ENCODE data around the gene HMGCLL1.

Gene HMGCLL1

GRCh38 chr6:55518529-55519060 lies 60.4 kb downstream of the HMGCLL1 start:
- TF ChIP-seq BHLHE40 (IDR thresholded peaks at IDR 0.05; ENCODE audit: borderline replicate concordance) (no peak), L3MBTL2 (conservative IDR thresholded peaks at IDR 0.05) (no peak), FOXK2 (IDR thresholded peaks at IDR 0.05) (no peak), NFRKB (IDR thresholded peaks at IDR 0.05) (no peak), SP1 (IDR thresholded peaks at IDR 0.05) (no peak), LEF1 (IDR thresholded peaks at IDR 0.05; ENCODE audit: borderline replicate concordance) (no peak), HDGF (IDR thresholded peaks at IDR 0.05; ENCODE audit: borderline replicate concordance) (no peak), ARNT (IDR thresholded peaks at IDR 0.05) (no peak), FOXM1 (IDR thresholded peaks at IDR 0.05; ENCODE audit: borderline replicate concordance) (no peak)
- CTCF ChIA-PET = no interaction called here
- no peak for DNase-seq (ENCODE audit: extremely low spot score)
- POLR2A ChIA-PET = no interaction called here

- POLR2A ChIA-PET = no interaction called here
- CTCF ChIA-PET = no interaction called here
- TF ChIP-seq HDGF (IDR thresholded peaks at IDR 0.05; ENCODE audit: borderline replicate concordance) (no peak), NFRKB (IDR thresholded peaks at IDR 0.05) (no peak), SP1 (IDR thresholded peaks at IDR 0.05) (no peak), FOXK2 (IDR thresholded peaks at IDR 0.05) (no peak), FOXM1 (IDR thresholded peaks at IDR 0.05; ENCODE audit: borderline replicate concordance) (no peak), L3MBTL2 (conservative IDR thresholded peaks at IDR 0.05) (no peak), CTBP1 (IDR thresholded peaks at IDR 0.05; ENCODE audit: borderline replicate concordance) (no peak), LEF1 (IDR thresholded peaks at IDR 0.05; ENCODE audit: borderline replicate concordance) (no peak), ZNF384 (IDR thresholded peaks at IDR 0.05) (no peak), ARNT (IDR thresholded peaks at IDR 0.05) (no peak), PKNOX1 (IDR thresholded peaks at IDR 0.05) (no peak), FOXA1 (IDR thresholded peaks at IDR 0.05) (no peak), ELF4 (IDR thresholded peaks at IDR 0.05) (no peak), TARDBP (IDR thresholded peaks at IDR 0.05) (no peak)
- no peak for DNase-seq (ENCODE audit: extremely low spot score)
Measured at GRCh38 chr6:55516736-55517135, 62.3 kb downstream of the HMGCLL1 start.

GRCh38 chr6:55512904-55513303 lies 66.1 kb downstream of the HMGCLL1 start:
- POLR2A ChIA-PET = no interaction called here
- no peak for DNase-seq (ENCODE audit: extremely low spot score)
- CTCF ChIA-PET = interaction anchor here (0.6 kb wide), 1 partner anchor 16 kb away, joined by 3 read pairs; no protein-coding TSS in a partner anchor
- TF ChIP-seq FOXM1 (IDR thresholded peaks at IDR 0.05; ENCODE audit: borderline replicate concordance) (no peak), SUZ12 (IDR thresholded peaks at IDR 0.05) (no peak), PKNOX1 (IDR thresholded peaks at IDR 0.05) (no peak), ZNF384 (IDR thresholded peaks at IDR 0.05) (no peak), BHLHE40 (IDR thresholded peaks at IDR 0.05; ENCODE audit: borderline replicate concordance) (no peak), ELF4 (IDR thresholded peaks at IDR 0.05) (no peak)

- no peak for TF ChIP-seq FOXK2 (IDR thresholded peaks at IDR 0.05)
- no peak for TF ChIP-seq FOXA1 (IDR thresholded peaks at IDR 0.05)
- TF ChIP-seq BHLHE40 (IDR thresholded peaks at IDR 0.05; ENCODE audit: borderline replicate concordance) = no peak
- no peak for TF ChIP-seq FOXM1 (IDR thresholded peaks at IDR 0.05; ENCODE audit: borderline replicate concordance)
- no peak for TF ChIP-seq SP1 (IDR thresholded peaks at IDR 0.05)
- TF ChIP-seq PKNOX1 (IDR thresholded peaks at IDR 0.05) = no peak
- no peak for TF ChIP-seq NFRKB (IDR thresholded peaks at IDR 0.05)
- TF ChIP-seq TARDBP (IDR thresholded peaks at IDR 0.05) = no peak
- TF ChIP-seq L3MBTL2 (conservative IDR thresholded peaks at IDR 0.05) = no peak
- no peak for TF ChIP-seq LEF1 (IDR thresholded peaks at IDR 0.05; ENCODE audit: borderline replicate concordance)
- TF ChIP-seq SUZ12 (IDR thresholded peaks at IDR 0.05) = no peak
- TF ChIP-seq HDGF (IDR thresholded peaks at IDR 0.05; ENCODE audit: borderline replicate concordance) = no peak
- TF ChIP-seq ARNT (IDR thresholded peaks at IDR 0.05) = no peak
- TF ChIP-seq ELF4 (IDR thresholded peaks at IDR 0.05) = no peak
- TF ChIP-seq CTBP1 (IDR thresholded peaks at IDR 0.05; ENCODE audit: borderline replicate concordance) = no peak
- no peak for TF ChIP-seq ZNF384 (IDR thresholded peaks at IDR 0.05)
- CTCF ChIA-PET = no interaction called here
- POLR2A ChIA-PET = no interaction called here
- DNase-seq (ENCODE audit: extremely low spot score) = no peak
Measured at GRCh38 chr6:55511122-55511800, 67.7 kb downstream of the HMGCLL1 start.

GRCh38 chr6:55499591-55499990 lies 79.4 kb downstream of the HMGCLL1 start:
- ChIA-PET POLR2A (no interaction called here), CTCF (no interaction called here)
- no peak for DNase-seq (ENCODE audit: extremely low spot score)
- TF ChIP-seq NFRKB (IDR thresholded peaks at IDR 0.05) (no peak), ZNF384 (IDR thresholded peaks at IDR 0.05) (no peak), SP1 (IDR thresholded peaks at IDR 0.05) (no peak), FOXA1 (IDR thresholded peaks at IDR 0.05) (no peak), TARDBP (IDR thresholded peaks at IDR 0.05) (no peak), LEF1 (IDR thresholded peaks at IDR 0.05; ENCODE audit: borderline replicate concordance) (no peak), CTBP1 (IDR thresholded peaks at IDR 0.05; ENCODE audit: borderline replicate concordance) (no peak), FOXM1 (IDR thresholded peaks at IDR 0.05; ENCODE audit: borderline replicate concordance) (no peak), BHLHE40 (IDR thresholded peaks at IDR 0.05; ENCODE audit: borderline replicate concordance) (no peak), HDGF (IDR thresholded peaks at IDR 0.05; ENCODE audit: borderline replicate concordance) (no peak), ARNT (IDR thresholded peaks at IDR 0.05) (no peak), L3MBTL2 (conservative IDR thresholded peaks at IDR 0.05) (no peak), PKNOX1 (IDR thresholded peaks at IDR 0.05) (no peak)
